HG02884 (cell line): ENCODE measurements around the gene TGFBR3.

Experiments
- ATAC-seq: cut with Tn5 transposase; IDR thresholded peaks from one replicate; pipeline ENCODE4 v1.9.1; 2021; ENCODE audit warnings: mild to moderate bottlenecking, moderate library complexity; ENCODE audit not compliant: unreplicated experiment

TGFBR3 gene

DNA sequence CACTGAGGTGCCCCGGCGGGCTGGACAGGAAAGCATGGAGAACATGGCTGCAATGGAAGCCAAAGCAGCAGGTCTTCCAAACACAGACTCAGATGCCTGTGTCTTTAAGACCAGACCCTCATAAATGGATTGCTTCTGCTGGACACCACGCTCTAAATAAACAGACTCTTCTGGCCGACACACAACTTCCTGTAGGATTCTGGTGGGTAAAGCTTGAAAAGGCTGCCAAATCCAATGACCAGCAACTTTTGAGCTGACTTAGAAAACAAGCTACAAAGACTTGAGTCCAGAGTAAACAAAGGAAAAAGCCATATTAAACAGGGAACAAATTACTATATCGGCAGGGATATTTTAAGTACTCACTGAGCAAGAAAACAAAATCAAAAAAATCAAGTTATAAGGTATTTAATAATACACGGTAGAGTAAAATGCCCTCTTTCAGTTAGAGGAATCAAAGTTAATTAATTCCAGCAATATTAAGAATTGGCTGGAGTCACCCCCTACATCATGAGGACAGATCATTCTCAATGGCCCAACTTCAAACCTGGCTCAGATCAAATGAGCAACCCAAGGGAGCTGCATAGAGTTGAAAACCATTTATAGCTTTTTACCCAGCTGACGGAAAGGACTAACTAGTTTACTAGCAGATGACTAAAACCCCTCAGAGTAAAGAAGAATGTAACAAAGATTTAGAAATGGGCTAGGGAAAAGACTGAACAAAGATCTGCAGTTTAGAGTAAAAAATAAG is 102.4 kb downstream of the TGFBR3 start:
- no peak for ATAC-seq

DNA sequence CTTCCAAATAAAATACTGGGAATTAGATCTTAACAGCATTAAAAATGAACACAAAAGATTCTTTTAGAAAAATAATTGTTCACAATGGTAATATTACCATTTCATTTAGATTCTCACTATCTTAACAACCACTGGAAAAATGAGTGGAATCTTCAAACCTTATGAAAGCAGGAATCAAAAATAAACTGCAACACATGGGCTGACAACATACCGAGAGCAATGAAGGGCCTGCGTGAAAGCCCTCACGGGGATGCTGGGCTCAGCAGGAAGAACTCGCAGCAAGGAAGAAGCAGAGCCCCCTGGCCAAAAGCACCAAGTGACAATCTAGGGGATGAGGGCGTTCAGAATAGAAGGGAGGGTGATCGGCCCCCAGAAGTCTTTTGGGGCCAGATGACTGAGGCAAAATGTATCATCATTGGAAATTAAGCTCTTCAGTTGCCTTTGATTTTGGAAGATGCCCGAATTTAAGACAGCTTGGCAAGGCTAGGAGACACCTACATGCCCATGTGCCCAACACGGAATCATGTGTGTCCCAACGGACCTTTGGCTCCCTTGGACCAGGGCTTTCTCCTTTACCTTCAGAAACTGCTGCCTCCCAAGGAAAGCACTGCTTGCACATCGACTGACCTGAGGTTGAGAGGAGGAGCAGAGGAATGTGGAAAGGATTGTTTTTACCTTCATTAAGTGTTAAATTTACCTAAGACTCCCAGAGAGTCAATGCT is 103.9 kb downstream of the TGFBR3 start:
- no peak for ATAC-seq

DNA sequence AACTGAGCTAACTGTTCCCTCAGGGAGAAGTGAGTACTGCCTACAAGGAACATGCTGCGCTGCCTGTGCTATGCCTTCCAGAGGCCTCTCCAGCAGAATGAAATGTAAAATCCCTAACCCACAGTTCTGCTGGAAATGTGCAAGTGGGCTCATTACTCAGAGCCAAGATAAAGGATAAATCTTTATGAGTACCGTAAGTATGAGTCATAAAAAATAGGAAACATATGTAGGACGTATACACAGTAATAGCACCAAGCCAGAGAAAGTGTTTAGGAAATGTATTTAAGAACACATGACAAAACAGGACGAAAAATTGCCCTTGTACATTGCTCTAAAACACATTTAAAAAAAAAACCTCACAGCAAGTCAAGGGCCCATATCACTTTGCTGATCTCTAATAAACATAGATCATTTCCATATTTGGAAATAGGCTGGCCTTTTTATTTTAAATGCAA is 104.6 kb downstream of the TGFBR3 start:
- no peak for ATAC-seq

DNA sequence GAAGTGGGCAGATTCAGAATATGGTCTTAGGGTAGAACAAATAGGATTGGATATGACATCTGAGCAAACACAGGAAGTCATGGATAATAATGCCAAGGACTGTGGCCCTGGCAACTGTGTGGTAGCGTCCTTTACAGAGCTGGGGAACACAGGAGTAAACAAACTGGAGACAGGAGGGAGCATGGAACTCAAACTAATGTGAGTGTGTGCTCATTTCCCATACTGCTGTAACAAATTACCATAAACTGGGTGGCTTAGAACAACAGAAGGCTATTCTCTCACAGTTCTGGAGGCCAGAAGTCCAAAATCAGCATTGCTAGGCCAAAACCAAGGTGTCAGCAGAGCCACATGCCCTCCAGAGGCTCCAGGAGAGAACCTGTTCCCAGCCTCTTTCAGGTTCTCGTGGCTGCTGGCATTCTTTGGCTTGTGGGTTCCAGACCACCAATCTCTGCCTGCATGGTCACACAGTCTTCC is 106.4 kb downstream of the TGFBR3 start:
- ATAC-seq, result no peak

DNA sequence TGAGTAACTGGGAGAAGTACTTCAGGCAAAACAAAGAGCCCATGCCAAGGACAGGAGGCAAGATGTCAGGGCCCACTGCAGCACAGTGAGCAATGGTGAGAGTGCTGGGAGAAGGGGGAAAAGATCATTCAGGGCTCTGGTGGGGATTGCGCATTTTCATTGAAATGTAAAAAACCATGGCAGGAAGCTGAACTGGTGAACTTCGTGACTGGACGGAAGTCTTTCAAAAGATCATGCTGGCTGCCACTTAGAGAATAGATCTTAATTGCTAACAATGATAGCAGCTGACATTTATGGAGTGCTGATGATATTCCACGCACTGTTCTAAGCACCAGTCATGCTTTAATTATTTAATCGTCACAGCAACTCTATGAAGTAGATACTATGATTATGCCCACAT is 107.0 kb downstream of the TGFBR3 start:
- no peak for ATAC-seq

DNA sequence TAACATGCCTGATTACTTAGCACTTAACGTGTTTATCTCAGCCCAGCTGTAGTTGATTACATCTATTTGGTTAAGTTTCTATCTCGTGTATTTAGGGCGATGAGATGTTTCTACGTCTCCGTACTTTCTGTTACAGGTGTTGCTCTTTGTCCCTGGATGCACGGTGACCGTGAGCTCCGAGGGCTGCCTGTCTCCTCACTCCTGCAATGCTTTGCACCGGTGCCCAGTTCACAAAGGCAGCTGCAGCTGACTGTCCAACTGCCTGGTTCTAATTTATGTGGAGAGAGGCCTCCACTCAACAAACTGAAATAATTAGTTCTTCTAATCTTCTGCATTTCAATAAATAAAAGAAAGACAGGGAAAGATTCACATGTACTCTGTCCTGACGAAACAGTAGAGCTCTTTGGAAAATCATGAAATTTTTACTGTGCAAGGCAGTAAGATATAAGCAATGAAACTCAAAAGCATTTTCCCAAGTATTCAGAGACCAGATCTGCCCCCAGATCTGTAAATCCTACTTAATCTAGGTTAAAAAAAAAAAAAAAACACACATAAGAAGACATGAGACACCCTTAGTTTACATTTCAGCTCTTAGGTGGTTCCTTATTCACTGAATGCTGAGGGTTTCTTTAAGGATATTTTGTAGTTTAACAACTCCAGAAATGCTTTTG is 108.2 kb downstream of the TGFBR3 start:
- no peak for ATAC-seq

DNA sequence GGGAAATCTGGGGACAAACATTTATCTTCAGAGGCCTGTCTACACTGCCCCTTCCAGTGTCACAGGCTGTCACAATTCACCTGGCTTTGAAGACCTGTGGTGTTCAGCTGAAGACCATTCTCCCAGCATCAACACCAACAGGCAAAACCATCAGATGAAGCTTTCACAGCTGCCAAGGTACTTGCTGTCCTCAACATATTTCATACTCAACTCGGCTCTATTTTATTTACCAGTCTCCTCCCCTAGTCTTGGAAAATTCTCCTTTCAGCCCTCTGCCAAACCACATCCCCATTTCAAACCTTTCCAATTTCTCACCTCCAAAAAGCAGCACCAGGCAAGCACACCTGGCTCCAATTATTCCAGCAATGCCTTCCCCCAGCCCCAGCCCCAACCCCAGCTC is 108.8 kb downstream of the TGFBR3 start:
- no peak for ATAC-seq

DNA sequence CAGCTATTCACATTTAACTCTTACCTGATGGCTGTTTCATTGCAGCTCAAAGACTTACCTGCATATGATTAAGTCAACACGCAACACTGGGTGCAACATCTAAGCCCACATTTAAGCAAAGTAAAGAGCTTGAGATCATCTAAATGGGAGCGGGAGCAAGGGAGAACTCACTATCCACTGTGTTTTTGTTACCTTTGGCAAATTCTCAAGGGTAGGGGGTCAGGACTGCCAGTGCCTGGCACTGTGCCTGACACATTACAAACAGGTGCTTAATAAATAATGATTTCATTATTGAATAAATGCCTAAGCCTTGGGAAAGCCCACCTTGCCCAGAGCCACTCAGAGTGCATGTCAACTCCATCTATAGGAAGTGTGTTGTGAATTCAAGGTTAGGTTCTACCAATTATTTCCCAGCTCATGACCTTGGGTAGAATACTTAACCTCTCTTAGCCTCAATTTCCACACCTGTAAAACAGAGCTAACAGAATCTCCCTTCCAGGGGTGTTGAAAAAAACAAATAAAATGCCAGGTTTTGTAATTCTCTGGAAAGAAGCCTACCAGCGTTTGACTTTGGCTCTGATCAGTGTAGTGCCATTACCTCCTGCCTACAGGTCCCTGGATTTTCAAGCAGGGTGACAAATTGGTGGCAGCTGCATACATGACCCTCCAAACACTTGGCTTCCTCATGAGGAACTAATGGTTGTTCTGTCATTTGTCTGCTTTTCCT is 109.7 kb downstream of the TGFBR3 start:
- ATAC-seq, result no peak

DNA sequence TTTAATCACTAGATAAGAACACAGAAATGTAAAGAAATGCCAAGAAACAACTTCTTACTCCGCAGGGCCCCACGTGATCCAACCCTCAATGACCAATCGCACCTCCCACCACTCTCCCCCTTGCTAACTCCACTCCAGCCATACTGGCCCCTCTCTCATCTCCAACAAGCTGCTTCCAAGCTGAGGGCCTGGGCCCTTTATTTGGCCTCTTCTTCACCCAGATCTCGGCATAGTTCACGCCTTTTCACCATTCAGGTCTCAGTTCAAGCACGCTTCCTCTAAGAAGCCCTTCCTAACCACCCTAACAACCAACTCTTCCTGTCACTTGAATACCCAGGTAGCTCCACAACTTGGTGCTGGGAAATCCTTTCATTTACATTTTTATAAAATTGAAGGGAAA is 110.7 kb downstream of the TGFBR3 start:
- ATAC-seq, result no peak

DNA sequence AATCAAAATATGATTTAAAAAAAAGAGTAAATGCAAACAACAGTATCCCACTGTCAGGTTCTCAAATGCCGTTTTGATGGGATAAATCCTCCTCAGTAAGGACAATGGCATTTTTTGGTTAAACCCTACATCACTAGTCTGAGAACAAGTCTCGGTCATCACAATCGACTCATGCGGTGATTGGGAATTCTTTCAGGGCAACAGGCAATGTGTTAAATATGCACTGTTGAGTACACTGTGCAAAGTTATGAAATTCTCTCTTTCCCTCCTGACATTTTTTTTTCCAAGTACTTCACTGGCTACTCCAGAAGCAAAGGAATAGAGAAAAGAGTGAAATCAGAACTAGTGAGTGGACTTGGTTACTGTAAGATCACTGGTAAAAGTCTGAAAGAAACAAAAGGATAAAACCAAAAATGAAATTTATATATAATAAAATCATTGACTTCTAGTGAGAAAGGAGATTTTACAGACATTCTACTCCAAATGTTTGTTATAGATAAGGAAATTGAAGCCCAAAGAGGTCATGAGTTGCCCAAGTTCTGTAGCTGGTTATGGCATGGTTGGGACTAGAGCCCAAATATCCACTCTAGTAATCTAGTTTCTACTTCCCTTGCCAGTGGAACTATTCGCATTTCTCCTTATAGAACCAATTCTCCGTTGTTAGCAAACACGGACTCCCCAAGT is 111.3 kb downstream of the TGFBR3 start:
- ATAC-seq, result no peak

DNA sequence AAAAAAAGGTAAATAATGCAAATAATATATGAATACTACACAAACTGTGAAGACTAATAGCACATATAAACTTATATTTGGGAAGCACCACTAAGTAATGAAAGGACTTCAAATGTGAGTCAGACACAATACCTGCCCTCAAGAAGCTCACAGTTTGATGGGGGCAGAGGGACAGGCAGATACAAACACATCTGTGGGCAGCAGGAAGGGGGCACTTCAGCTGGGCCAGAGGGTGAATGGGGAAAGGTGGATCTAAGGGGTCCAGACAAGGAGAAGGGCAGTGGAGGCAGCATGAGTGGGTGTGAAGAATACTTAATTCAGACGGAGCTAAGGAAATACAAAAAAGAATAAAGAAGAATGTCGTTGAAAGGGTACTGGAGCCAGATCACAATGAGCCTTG is 114.2 kb downstream of the TGFBR3 start:
- no peak for ATAC-seq

DNA sequence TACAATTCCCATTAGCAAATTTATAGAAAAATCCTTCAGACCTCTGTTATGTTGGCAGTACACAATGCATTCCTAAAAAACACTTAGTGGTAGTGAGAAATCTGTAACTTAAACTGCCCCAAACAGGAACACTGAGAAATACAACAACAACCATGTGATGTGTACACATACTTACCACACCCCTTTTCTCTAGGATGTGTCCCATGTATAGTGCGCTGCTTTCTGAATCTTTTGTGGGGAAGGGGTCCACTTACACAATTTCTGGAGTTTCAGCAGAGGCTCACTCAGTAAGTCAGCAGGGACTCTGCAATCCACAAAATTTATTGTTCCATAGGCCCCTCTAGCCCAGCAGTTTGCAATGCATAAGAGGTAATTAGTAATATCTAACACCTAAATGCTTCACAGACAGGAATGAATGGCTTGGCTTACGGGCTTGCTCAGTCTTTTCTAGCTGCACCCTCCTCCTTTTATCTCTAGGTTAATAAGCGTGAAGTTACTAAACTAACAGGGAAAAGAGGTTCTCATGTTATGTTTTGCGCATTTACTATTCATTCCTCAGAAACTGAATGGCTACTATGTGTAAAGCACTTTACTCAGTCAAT is 115.2 kb downstream of the TGFBR3 start:
- ATAC-seq, result no peak

DNA sequence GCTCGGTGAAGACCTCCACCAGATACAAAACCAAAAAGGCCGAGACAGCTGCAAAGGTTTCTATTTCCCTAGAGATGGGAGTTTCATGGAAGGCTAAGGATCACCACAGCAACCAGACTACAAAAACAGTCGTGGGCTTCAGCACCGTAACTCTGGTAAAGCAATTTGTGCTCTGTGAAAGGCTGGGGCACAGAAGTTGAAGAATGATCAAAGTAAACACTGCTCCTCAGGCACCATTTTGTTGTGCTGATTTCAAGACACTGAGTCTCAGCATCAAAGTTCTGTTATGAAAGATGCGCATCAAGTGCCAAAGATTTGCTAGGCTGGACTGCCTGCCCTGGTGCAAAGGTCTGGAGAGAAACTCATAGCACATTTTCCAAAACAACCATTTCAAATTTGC is 116.2 kb downstream of the TGFBR3 start:
- ATAC-seq, result no peak

DNA sequence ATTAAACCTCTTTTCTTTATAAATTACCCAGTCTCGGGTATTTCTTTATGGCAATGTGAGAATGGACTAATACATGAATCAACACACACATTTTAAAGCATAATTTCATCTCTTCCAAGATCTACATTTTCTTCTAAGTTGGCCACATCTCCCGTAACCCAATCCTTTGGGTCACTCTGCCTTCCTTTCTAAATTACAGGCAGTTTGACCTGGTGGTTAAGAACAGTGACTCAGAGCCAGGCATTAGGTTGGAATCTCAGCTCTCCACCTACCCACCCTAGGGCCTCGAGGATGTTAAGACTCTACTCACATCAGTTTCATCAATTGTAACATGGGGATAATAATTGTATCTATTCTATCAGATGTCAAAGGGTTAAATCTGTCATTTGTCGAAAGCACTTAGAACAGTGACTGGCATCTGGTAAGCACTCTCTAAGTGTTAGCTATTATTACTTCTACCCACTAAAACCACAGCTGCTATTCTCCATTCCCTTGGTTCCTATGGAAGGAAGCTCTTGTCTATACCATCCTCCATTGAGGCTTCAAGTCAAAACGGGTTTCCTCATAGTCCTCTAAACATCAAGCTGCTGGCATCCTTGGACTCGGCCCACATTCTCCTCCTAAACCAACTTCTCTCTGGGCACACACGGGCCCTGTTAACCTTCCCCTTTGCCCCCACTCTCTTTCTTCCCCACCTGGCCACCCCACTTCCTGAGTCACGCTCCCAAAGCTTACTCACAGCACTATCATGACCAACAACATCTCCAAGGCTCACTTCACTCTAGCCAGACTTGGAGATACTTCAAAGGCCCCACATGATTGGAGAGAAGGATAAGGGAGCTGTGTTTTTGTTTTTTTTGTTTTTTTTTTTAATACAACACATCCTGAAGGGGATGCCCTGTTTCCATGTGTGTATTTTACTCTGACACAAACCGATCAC is 116.9 kb downstream of the TGFBR3 start:
- ATAC-seq, result no peak

DNA sequence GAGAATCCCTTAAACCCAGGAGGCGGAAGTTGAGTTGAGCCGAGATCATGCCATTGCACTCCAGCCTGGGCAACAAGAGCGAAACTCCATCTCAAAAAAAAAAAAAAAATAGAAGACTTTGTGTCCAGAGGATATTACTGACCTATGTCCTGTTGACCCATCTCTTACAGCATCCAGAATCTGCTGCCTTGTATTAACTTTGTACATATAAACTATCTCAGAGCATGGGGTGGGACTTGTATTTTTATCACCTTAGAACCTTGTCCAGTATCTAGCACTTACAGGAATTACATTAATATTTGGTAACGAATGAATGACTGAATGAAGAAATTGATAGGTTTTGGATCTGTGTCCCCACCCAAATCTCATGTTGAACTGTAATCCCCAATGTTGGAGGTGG is 117.8 kb downstream of the TGFBR3 start:
- ATAC-seq, result no peak

DNA sequence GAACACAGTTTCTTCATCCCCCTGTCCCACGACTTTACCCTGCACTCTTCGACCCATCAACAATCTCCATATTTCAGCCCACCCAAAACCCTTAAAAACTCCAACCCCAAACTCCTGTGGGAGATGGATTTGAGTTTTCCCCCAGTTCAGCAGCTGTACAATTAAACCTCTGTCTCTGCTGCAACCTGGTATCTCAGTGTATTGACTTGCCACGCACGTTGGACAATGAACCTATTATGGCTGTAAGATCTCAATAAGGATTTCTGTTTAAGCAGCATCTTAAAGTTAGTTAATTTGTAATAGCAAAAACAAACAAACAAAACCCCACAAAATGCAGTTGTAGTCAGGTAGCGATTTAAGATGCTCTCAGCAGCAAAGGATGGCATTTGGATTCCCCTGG is 119.1 kb downstream of the TGFBR3 start:
- ATAC-seq, result no peak

DNA sequence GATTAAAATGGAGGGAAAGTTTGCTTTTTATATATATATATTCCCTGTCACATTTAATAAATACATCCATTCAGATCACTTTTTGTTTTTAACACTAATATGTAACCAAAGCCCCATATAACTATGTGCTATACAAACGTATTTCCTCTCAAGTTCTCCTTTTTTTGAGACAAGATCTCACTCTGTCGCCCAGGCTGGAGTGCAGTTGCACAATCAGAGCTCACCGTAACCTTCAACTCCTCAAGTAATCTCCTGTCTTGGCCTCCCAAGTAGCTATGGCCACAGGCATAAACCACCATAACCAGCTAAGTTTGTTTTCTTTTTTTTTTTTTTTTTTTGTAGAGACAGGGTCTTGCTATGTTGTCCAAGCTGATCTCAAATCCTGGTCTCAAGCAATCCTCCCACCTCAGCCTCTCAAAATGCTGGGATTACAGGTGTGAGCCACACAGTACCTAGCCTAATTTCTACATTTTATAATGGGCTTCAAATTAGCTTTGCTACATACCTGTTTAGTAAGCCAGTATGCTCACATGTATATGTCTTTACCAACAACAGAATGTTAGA is 120.0 kb downstream of the TGFBR3 start:
- ATAC-seq, result no peak

DNA sequence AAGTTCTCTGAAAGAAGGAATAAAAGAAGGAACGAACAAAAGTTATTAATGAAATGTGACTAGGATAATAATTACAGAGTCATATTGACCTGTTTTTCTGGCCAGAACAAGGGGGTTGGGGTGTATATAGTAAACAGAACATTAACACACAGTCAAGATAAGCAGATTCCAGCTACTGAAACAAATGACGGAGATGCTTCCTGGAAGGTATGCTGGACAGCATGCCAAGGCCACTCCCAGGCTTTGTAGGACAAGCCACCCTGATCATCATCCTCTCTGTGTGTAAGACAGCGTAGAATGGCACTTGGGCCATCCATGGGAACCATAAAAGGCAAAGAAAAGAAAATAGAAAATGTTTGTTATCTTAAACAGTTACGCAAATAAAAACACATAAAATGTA is 120.7 kb downstream of the TGFBR3 start:
- no peak for ATAC-seq
